ENCODE data around the gene TMEM150C. TPM values are rescaled to one million over a fixed set of nuclear protein-coding genes. Genes with fewer than 3 reads are reported as not detected.

Gene TMEM150C
- total RNA-seq, 1 donor = 3.3 TPM

GRCh38 chr4:82457266-82457665 is 104.5 kb downstream of the TMEM150C start:
- H3K27ac ChIP-seq (ENCODE audit: low read depth, low read length) = no peak overlapping the region
- no peak overlapping the region for H3K4me2 ChIP-seq (ENCODE audit: insufficient read depth, low read length)
- no peak for DNase-seq (ENCODE audit: insufficient read length, low spot score, missing footprints)
- no peaks in the 10 kb centered on the region for H3K9me3 ChIP-seq (ENCODE audit: low read depth, low read length)
- peaks cover 10% of the 10 kb centered on the region for H3K79me2 ChIP-seq (ENCODE audit: insufficient read depth, low read length)
- H3K4me1 ChIP-seq (ENCODE audit: insufficient read depth, low read length) = no peaks in the 10 kb centered on the region
- H2AFZ ChIP-seq (ENCODE audit: low read length) = no peak overlapping the region
- no peaks in the 10 kb centered on the region for H3K27me3 ChIP-seq (ENCODE audit: insufficient read depth, low read length)
- no peak overlapping the region for H3K4me3 ChIP-seq (ENCODE audit: insufficient read depth, low read length)
- no peak for TF ChIP-seq CTCF (IDR thresholded peaks at IDR 0.05; ENCODE audit: extremely low read depth, low read depth, low read length)
- H3K36me3 ChIP-seq (ENCODE audit: insufficient read depth, low read length) = peaks cover 29% of the 10 kb centered on the region
- no peaks in the 10 kb centered on the region for H4K20me1 ChIP-seq (ENCODE audit: insufficient read depth, low read length)

GRCh38 chr4:82452026-82452425 is 109.8 kb downstream of the TMEM150C start:
- H3K36me3 ChIP-seq (ENCODE audit: insufficient read depth, low read length) = peaks cover 36% of the 10 kb centered on the region
- no peak overlapping the region for H3K4me2 ChIP-seq (ENCODE audit: insufficient read depth, low read length)
- H3K27ac ChIP-seq (ENCODE audit: low read depth, low read length) = no peak overlapping the region
- H3K4me1 ChIP-seq (ENCODE audit: insufficient read depth, low read length) = no peaks in the 10 kb centered on the region
- H3K79me2 ChIP-seq (ENCODE audit: insufficient read depth, low read length) = peaks cover 27% of the 10 kb centered on the region
- H3K9me3 ChIP-seq (ENCODE audit: low read depth, low read length) = no peaks in the 10 kb centered on the region
- no peaks in the 10 kb centered on the region for H3K27me3 ChIP-seq (ENCODE audit: insufficient read depth, low read length)
- H2AFZ ChIP-seq (ENCODE audit: low read length) = no peak overlapping the region
- no peaks in the 10 kb centered on the region for H4K20me1 ChIP-seq (ENCODE audit: insufficient read depth, low read length)
- H3K4me3 ChIP-seq (ENCODE audit: insufficient read depth, low read length) = no peak overlapping the region
- DNase-seq (ENCODE audit: insufficient read length, low spot score, missing footprints) = no peak
- TF ChIP-seq CTCF (IDR thresholded peaks at IDR 0.05; ENCODE audit: extremely low read depth, low read depth, low read length) = no peak

- no peak for TF ChIP-seq CTCF (IDR thresholded peaks at IDR 0.05; ENCODE audit: extremely low read depth, low read depth, low read length)
- Histone ChIP-seq H3K79me2 (ENCODE audit: insufficient read depth, low read length) (peaks cover 33% of the 10 kb centered on the region), H3K4me2 (ENCODE audit: insufficient read depth, low read length) (no peak overlapping the region), H3K4me1 (ENCODE audit: insufficient read depth, low read length) (no peaks in the 10 kb centered on the region), H2AFZ (ENCODE audit: low read length) (no peak overlapping the region), H3K4me3 (ENCODE audit: insufficient read depth, low read length) (no peak overlapping the region), H3K36me3 (ENCODE audit: insufficient read depth, low read length) (peaks cover 27% of the 10 kb centered on the region), H3K27me3 (ENCODE audit: insufficient read depth, low read length) (no peaks in the 10 kb centered on the region), H4K20me1 (ENCODE audit: insufficient read depth, low read length) (no peaks in the 10 kb centered on the region), H3K27ac (ENCODE audit: low read depth, low read length) (no peak overlapping the region), H3K9me3 (ENCODE audit: low read depth, low read length) (no peaks in the 10 kb centered on the region)
- DNase-seq (ENCODE audit: insufficient read length, low spot score, missing footprints) = no peak
Observed at GRCh38 chr4:82450966-82451755, 110.6 kb downstream of the TMEM150C start.

- TF ChIP-seq CTCF (IDR thresholded peaks at IDR 0.05; ENCODE audit: extremely low read depth, low read depth, low read length) = no peak
- peaks cover 54% of the 10 kb centered on the region for H3K79me2 ChIP-seq (ENCODE audit: insufficient read depth, low read length)
Observed at GRCh38 chr4:82447886-82448285, 113.9 kb downstream of the TMEM150C start.

More at GRCh38 chr4:82447886-82448285, 113.9 kb downstream of the TMEM150C start:
- Histone ChIP-seq H3K36me3 (ENCODE audit: insufficient read depth, low read length) (peaks cover 18% of the 10 kb centered on the region), H3K4me2 (ENCODE audit: insufficient read depth, low read length) (no peak overlapping the region), H3K9me3 (ENCODE audit: low read depth, low read length) (no peaks in the 10 kb centered on the region), H3K4me3 (ENCODE audit: insufficient read depth, low read length) (no peak overlapping the region), H2AFZ (ENCODE audit: low read length) (no peak overlapping the region), H3K27ac (ENCODE audit: low read depth, low read length) (no peak overlapping the region), H3K27me3 (ENCODE audit: insufficient read depth, low read length) (no peaks in the 10 kb centered on the region), H4K20me1 (ENCODE audit: insufficient read depth, low read length) (no peaks in the 10 kb centered on the region), H3K4me1 (ENCODE audit: insufficient read depth, low read length) (no peaks in the 10 kb centered on the region)
- peak; percentile 58 for DNase-seq (ENCODE audit: insufficient read length, low spot score, missing footprints)

Data from osteoblast (primary cell).